ACHN (cell line): Measurements from ENCODE around the gene STRADA.

Experiments
- DNase-seq: peaks from one replicate; pipeline ENCODE4 v3.0.0-alpha.2; 2015
- in situ Hi-C: cut with HindIII; loops from 2 replicates; pipeline ENCODE4 v1.10.0; 2017; ENCODE audit warnings: low sequenced_read_pairs, low pct_ligation_motif_present, low pct_unique_long_range_greater_than_20kb

Gene STRADA

DNA sequence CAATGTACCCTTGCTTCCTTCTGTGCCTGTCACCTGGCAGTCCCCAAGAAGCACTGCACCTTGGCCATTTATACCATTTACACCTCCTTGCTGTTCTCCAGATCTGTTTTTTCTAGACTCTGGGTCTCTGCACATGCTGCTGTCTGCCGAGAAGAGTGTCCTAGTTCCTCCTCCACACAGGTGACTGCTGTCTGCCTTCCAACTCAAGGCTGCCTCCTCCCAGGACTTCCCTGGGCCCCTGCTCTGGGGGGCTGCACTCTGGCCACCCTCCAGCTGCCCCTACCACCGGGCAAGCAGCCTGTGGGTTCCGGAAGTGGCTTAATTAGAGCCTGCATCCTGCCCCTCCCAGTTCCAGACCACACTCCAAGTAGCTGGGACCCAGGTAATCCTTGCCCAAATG lies 35.9 kb downstream of the STRADA start:
- in situ Hi-C loops, result no loop called here
- DNase-seq, result no peak

DNA sequence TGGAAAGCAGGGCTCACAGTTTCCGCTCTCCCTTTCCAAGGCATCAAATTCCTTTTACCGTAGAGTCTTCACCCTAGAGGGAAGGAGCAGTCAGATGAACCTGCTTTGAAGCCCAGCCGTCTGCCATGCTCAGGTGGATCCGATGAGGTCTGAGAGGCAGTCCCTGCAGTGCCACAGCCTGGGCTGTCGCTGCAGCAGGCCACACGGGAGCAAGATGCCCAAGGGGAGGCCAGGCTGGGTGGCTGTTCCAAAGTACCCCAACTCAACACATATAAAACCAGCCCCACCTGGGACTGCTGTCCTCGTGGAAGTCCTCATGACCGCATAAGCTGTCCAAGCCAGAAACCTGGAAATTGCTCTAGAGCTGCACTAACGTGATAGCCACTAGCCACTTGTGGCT lies 36.8 kb downstream of the STRADA start:
- DNase-seq, result no peak
- in situ Hi-C loops, result no loop called here

DNA sequence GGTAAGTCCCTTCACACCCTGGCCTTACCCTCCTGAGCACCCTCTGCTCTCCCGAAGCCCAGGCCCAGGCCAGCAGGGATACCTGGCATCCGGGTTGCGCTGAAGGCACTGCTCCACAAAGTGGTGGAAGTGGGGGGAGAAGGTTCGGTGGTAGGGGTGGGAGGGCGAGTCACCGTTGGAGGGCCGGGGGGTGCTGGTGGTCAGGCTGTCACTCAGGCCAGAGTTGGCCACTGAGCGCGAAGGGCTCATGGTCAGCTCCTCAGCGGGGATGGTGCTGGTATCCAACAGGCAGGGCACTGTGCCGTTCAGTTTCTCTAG lies 37.4 kb downstream of the STRADA start:
- in situ Hi-C loops, result no loop called here
- no peak for DNase-seq

DNA sequence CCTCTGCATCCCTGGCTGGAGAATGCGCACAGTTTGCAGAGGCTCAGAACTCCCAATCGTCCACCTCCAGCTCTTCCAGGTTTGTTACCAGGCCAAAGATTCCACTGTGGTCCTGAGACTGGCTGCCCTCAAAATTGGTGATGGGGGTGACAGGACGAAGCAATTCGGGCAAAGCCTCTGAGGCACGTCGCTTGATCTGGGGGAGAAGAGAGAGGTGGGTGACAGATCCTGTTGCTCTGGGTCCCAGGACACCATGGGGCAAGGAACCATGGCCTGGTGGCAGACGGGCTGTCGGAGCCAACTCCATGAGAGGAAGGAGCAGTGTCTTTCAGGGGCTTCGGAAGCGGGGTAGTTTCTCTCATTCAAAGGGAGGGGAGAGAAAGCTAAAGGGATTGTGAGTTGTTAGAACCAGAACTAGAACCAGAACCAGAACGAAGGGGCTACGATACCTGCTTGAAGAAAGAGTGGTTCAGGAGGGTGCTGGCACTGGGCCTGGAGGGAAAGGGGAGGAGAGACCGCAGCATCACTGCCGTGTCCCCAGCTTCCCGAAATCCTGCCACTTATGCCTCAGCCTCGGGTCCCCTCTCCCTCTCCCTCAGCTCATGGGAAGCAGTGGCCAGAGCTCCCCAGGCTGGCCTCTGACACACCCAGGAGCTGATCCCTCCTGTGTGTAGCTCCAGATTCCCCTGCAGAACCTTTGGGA lies 37.9 kb downstream of the STRADA start:
- DNase-seq, result no peak
- in situ Hi-C loops, result no loop called here

DNA sequence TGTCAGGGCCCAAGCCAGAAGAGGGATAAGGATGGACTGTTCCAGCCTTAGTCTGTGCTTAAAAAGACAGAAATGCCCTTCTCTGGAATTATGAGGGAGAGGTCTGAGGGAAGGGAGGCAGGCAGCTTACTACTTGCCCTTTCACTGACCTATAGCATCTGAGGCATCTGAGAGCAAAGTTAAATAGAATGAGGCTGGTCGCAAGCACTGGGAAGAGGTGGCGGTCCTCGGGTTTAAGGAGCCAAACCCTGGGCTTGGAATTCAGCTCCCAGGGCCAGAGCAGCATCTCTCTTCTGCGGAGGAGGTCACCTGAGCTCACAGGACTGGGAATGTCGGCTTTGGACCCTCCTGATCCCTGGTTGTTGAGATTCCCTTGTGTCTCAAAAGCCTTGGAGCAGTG lies 38.6 kb downstream of the STRADA start:
- DNase-seq, result no peak
- in situ Hi-C loops, result no loop called here

DNA sequence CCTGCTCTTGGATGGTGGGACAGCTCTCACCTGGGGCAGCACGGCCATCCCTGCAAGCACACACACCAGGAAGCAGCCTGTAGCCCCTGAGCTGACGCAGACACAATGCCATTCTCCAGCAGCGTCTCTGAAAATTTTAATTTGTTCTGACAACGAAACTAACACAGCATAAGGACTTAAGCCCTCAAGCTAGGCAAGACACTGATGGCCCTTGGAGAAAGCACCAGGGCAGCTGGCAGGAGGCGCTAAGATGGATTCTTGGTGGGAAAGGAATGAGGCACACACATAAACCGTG lies 38.9 kb downstream of the STRADA start:
- DNase-seq, result no peak
- in situ Hi-C loops, result no loop called here

DNA sequence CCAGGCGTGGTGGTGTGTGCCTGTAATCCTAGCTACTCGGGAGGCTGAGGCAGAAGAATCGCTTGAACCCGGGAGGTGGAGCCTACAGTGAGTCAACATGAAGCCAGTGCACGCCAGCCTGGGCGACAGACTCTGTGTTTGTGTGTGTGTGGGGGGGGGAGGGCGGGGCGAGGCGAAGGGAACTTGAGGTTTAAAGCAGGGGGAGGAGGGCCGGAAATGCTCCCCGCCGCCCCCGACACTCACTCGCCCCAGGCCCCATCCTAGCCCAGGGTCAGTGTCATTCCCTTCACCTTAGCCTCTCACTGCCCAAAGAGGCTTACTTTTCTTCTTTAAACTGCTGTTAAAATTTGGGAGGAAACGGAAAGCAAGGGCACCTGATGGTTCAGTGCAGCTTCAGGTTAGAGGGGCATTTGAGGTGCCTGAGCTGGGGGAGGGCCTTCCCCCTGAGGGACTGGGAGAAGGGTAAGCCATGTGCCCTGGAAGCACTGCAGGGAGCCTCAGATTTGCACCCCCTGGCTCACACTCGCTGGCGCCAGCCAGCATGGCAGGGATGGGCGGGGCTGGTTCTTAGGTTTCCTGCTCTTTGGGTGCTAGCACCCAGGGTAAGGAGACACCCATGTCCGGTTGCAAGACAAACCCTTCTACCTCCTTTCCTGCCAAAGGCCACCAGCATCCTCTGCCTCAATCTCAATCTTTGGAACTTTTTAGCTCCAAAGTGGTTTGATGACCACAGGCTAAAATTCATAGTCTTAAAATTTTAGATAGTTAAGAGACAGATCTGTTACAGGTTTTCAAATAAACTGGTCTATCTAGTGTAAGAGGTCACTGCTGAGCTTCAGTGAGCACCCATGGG lies 39.5 kb downstream of the STRADA start:
- in situ Hi-C loops, result no loop called here
- no peak for DNase-seq

DNA sequence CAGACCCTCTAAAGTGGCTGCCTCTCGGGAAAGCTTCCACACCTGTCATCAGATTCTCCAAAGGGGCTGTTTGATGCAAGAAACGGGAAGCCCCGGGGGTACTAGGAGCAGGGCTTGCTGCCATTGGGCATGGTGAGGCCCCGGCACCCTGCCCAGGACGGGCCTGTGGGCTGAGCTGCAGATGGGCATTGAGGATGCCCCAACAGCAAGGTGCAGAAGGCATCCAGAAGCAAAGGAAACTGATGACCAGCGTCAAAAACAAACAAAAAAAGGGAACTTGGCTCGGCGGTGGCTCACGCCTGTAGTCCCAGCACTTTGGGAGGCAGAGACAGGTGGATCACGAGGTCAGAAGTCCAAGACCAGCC lies 40.2 kb downstream of the STRADA start:
- in situ Hi-C loops, result no loop called here
- DNase-seq, result no peak

DNA sequence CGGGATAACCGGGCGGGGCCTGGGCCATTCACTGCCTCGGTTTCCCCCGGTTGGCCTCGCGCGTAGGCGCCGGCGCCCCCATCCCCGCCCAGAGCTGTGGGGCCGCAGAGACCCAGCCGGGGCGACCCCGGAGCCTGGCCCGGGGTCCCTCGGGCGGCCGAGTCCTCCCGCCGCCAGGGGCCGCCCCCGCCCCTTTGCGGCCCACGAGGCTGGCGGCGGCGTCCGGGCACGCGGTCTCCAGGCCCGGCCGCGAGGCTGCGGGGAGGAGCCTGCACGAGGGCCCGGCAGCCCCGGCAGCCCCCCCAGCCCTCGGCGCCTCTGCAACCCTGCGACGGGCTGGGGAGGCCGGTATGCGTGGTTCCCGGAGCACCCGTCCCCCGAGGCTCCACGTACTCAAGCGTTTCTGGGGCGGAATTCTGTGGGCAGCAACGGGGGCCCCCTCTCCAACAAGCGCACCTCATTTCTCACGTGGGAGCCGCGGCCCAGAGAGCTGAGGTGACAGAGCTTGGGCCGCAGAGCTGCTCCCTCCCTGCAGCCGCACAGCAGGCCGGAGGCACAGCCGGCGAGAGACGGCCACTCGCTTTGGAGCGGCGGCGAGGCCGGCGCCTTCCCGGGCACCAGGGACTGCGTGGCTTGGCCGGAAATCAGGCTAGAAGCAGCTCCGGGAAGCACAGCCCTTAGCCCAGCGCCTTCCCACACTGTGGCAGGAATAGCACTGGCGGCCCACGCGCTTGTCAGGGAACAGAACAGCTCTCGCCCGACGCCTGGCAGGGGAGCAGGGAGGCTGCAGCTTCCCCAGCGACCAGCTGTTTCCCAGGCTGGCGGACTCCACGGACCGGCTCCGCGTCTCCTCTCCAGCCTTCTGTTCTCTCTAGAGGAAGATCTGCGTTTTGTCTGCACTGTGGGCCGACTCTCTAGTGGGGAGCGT lies 40.8 kb downstream of the STRADA start:
- DNase-seq, result no peak
- in situ Hi-C loops, result no loop called here

DNA sequence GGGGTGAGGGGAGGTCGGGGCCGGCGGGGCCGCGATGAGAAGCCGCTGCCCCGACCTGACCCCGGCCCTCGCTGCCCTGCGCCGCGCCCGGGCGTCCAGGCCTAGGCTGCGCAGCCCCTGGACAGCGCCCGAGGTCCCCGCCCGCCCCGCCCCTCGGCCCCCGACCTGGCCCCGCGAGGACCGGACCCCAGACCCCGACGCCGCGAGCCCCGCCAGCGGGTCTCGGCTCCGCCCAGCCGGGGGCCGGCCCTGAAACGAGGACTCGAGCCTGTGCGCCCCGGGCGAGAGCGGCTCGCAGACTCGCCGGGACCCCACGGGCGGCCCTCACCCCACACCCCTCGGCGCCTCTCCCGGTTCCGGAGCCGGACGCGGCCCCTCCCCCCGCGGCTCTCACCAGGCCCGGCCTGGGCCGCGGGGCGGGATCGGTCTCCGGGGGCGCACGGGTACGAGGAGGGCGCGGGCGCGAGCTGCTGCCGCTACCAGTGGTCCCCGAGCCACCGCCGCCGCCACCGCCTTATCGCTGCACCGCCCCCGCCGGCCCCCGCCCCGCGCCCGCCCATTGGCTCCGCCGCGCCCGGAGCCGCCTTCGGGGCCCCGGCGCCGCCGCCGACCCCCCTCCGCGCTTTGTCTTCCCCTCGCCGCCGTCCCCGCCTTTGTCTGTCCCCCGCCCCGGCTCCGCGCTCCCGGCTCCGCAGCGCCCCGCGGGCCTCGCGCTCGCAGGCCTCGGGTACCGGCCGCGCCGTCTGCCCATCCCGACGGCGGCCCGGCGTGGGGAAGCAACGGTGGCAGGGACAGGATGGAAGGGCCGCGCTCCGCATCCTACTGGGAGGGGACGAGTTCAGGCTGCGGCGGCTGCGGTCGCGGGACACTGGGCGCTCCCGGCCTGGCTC lies 41.7 kb downstream of the STRADA start, which contains the start of gene LIMD2:
LIMD2 (minus strand) TSS at position 488 of the 890 bp plus-strand sequence. CDS start 827 bp downstream, outside the sequence.
- peak; percentile 48 for DNase-seq
- in situ Hi-C loops, result no loop called here

DNA sequence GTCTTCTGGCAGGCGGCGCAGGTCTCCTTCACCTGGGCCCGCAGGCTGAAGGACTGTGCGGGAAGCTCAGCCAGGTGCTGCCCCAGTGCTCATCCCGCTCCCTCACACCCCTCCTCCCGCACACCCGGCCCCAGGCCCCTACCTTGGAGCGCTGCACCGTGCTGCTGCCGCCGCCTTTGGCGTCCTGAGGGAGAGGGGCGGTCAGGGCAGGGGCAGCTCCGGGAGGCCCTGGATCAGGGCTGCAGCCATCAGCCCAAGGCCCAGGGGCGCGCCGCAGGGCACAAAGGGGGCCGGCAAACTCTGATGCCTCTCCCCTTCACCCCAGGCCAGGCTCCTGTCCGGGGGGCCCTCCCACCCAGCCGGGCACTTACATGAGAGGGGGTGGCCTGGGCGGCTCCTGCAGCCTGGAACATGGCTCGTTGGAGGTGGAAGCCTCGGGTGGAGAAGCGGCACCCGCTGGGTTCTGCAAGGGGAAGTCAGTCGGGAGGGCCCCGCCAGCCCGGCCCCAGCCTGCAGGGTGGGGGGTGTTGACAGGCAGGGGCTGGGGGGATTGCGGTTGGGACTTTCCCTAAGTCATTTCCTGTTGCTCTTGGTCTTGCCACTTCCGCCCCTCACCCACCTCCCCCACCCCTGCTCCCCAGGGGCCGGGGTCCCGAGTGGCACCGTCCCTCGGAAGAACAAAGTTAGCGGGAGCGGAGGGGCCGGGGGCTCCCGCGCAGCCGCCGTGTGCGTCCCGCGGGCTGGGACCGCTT lies 42.5 kb downstream of the STRADA start:
- in situ Hi-C loops, result no loop called here
- DNase-seq, result no peak

DNA sequence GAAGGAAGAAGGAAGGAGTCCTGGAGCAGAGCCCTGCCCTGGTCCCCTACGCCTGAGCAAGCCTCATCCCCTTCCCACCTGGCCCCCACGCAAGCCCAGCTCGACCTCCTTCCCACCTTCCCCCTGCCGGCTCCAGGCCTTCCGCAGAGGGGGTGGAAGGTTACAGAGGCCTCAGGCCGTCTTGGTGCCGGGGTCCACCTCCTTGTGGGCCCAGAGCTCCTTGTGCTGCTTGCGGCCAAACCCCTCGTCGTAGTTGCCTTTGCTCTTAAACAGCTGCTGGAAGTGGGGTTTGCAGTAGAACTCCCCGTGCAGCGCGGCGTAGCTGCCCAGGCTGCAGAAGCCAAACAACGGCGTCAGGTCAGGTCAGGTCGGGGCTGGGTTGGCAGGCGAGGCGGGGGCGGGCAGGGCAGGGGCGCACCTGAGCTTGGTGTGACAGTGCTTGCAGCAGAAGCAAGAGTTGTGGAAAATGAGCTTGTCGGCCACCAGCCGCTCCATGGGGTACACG lies 43.2 kb downstream of the STRADA start:
- no peak for DNase-seq
- in situ Hi-C loops, result no loop called here

DNA sequence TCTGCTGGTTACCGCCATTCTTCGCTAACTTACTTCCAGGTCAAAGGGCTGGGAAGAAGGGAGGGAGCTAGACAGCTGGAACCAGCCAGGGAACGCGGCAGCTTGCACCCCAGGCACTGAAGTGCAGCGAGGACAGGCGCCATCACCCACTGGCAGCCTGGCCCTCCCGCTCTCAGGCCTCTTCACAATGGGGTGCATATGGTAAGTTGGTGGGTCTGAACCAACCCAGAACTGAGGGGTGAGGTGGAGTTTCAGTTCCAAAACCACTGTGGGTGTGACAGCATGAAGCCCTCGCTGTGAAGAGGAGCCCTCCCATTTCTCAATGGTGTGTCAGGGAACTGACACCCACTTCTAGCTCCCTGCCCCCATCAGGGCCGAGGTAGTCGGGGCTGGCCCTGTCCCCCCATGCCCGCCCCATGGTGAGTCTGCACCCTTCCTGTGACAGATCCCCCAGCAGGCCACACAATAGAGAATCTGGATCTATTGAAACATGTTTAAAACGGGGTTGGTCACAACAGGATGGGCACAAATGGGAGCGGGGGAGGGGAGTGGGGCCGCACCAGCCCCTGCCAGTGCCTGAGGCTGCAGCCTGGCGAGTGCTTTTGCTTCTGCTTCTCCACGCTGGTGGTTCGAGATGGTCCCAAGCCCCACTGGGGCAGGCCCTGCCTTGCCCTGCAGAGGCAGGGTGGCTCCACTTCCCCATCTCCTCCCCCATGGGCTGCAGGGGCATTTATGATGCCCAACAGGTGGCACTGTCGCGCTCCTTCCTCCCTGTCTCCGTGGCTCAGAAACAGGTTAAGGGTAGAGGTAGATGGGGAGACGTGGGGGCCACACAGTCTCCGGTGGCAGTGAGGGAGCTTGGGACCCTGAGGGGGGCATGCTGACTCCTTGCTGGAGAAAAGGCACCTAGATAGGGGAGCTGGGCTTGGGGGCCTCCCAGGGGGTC lies 44.0 kb downstream of the STRADA start:
- in situ Hi-C loops, result no loop called here
- DNase-seq, result peak; percentile 58

DNA sequence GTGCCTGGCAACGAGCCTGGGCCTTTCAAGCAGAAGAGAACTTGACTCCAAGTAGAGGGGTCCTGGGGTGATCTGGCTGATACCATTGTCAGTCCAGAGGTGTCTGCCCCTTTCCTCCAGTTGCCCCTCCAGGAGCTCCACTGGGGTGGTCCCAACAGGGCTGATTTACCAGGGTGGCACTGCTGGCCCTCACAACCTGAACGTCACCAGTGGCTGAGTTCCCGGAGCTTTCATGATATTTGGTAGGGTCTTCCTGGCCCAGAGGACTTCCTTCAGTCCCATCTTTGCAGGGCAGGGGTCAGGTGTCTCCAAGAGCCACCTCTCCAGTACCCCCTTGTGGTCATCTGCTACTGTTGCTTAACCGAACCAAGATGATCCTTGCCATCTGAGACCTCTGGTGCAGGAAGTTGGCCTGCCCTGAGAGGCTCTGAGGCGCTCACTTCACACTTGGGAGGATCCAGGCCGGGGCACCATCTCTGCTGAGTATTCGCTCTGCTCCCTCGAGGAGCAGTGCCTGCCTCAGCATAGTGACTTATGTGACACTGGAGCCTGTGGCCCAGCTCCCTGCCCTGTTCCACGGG lies 45.1 kb downstream of the STRADA start:
- peak; percentile 55 for DNase-seq

DNA sequence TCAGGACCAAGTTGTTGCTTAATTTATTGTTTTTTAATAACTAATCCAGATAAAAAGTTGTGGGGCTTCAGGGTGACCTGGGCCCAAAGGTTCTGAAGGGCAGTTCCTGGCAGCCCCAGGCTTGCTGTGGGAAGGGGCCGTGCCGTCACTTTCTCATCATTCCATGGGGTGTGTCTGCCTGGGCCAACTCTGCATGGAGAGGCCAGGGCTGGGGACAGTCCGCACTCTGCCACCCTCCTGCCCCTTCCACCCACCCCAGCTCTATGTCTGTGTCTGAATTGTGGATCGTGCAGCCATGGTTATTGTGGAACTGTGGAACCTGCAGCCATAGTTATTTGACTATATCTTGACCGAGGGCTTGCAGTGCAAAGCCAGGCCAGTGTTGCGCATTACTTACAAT lies 45.7 kb downstream of the STRADA start:
- in situ Hi-C loops, result no loop called here

More for the DNA sequence above, 45.1 kb downstream of the STRADA start:
- in situ Hi-C loops, result no loop called here

More for the DNA sequence above, 45.7 kb downstream of the STRADA start:
- DNase-seq, result no peak
